Spleen (tissue), 11 donors: Measurements from ENCODE around the gene PKIB. TPM values are rescaled to one million over a fixed set of nuclear protein-coding genes. Genes with fewer than 3 reads are reported as not detected.

Experiments used
- DNase-seq: peaks from one replicate; pipeline ENCODE4 v3.0.0-alpha.2; 2020
- H3K27ac ChIP-seq, 8 donors: fragments of 200-600 bp; sonication (generic) in 7 of 8; 1 replicate in 4 of 8; 2 replicates in 4 of 8; pipeline versions ENCODE4 v1.5.0 to v1.8.0; 2016 to 2021; ENCODE audit warnings: inconsistent platforms in 4 of 8, mild to moderate bottlenecking in 4 of 8, moderate library complexity in 1 of 8
- H3K27me3 ChIP-seq, 7 donors: fragments of 200-600 bp; sonication (generic) in 6 of 7; replicated peaks in 1 of 7; 1 replicate in 4 of 7; 2 replicates in 3 of 7; pipeline versions ENCODE4 v1.5.0 to v1.8.0; 2016 to 2021; ENCODE audit warnings: inconsistent platforms in 3 of 7, mild to moderate bottlenecking in 1 of 7
- H3K36me3 ChIP-seq, 6 donors: fragments of 200-600 bp; sonication (generic) in 5 of 6; 1 replicate in 4 of 6; 2 replicates in 2 of 6; pipeline versions ENCODE4 v1.5.0 to v1.8.0; 2016 to 2021; ENCODE audit warnings: inconsistent platforms in 2 of 6
- H3K4me1 ChIP-seq, 6 donors: fragments of 200-600 bp; sonication (generic) in 5 of 6; 1 replicate in 3 of 6; 2 replicates in 3 of 6; pipeline versions ENCODE4 v1.5.0 to v1.8.0; 2016 to 2021; ENCODE audit warnings: inconsistent platforms in 3 of 6
- H3K4me3 ChIP-seq, 8 donors: fragments of 200-600 bp; sonication (generic) in 7 of 8; 1 replicate in 4 of 8; 2 replicates in 4 of 8; pipeline versions ENCODE4 v1.5.0 to v1.8.0; 2016 to 2021; ENCODE audit warnings: inconsistent platforms in 4 of 8, mild to moderate bottlenecking in 4 of 8, moderate library complexity in 2 of 8
- H3K9me3 ChIP-seq, 8 donors: fragments of 200-600 bp; sonication (generic) in 7 of 8; 1 replicate in 4 of 8; 2 replicates in 4 of 8; pipeline versions ENCODE4 v1.5.0 to v1.8.0; 2016 to 2021; ENCODE audit warnings: inconsistent platforms in 4 of 8
- POLR2A ChIP-seq, 3 donors: fragments of 450-650 bp; IDR thresholded peaks; one replicate each; pipeline ENCODE4 v1.5.1; 2017; ENCODE audit warnings: antibody characterized with exemption in 3 of 3, mild to moderate bottlenecking in 1 of 3
- POLR2AphosphoS5 ChIP-seq, 3 donors: sonication (generic); formaldehyde crosslinking; IDR thresholded peaks; one replicate each; pipeline ENCODE4 v1.5.1; 2017; ENCODE audit warnings: antibody characterized with exemption in 3 of 3
- WGBS, 5 donors: extraction: QIAGEN DNeasy Blood & Tissue Kit in 3 of 5; methylation state at CpG; one replicate each; pipeline versions ENCODE4 v1.1.5 to v1.1.7; 2013 to 2018; 5-methylcytosine and 5-hydroxymethylcytosine counted together
- intact Hi-C: fragments of 100-400 bp; cut with DNase I; formaldehyde crosslinking; loops from one replicate; pipeline ENCODE4 v1.15.0; 2023; ENCODE audit warnings: low total_unique reads
- polyA plus RNA-seq, 3 donors: library from polyadenylated mRNA; stranded (reverse); fragments of 200-250 nt; gene quantifications; one replicate each; pipeline ENCODE4 v1.2.1, GENCODE V29; 2013
- total RNA-seq, 7 donors: library from RNA; depleted of rRNA in 3 of 7; stranded (reverse); fragments of >200 nt in 3 of 7; fragmentation: NEBNext Ultra II Directional in 4 of 7; extraction: Animal tissue kit (Norgen Biotek cat#: 25700) in 4 of 7; gene quantifications; one replicate each; pipeline versions ENCODE4 v1.1.0 to v1.2.1, GENCODE V29; 2016 to 2021
- TF ChIP-seq, protein P1 (sequence below), 11 experiments: fragments of 200-600 bp in 7 of 11; fragments of 450-650 bp in 4 of 11; sonication (generic) in 4 of 11; IDR thresholded peaks in 8 of 11; conservative IDR thresholded peaks in 3 of 11; 1 replicate in 7 of 11; 2 replicates in 4 of 11; pipeline versions ENCODE4 v1.4.0 to v1.8.0; 2016 to 2021; ENCODE audit warnings: antibody characterized with exemption in 11 of 11, inconsistent platforms in 4 of 11, mild to moderate bottlenecking in 1 of 11
- donor health status: healthy with polysubstance abuse.
- donor health status: DM: no; HTN: no; CAD: no; lungs with moderate emphysema.
- donor health status: DM: no; HTN: no; CAD: no.
- donor health status: Bipolar disorder and iron deficiency.
- donor health status: healthy.
- donor health status: DM: no; HTN: no; CAD: no.
- donor health status: DM: yes; HTN: yes; CAD: no.

PKIB gene
- total and polyA plus RNA-seq, 10 donors = 0.85 to 3.0 (median 1.4) TPM; not detected in 2

DNA sequence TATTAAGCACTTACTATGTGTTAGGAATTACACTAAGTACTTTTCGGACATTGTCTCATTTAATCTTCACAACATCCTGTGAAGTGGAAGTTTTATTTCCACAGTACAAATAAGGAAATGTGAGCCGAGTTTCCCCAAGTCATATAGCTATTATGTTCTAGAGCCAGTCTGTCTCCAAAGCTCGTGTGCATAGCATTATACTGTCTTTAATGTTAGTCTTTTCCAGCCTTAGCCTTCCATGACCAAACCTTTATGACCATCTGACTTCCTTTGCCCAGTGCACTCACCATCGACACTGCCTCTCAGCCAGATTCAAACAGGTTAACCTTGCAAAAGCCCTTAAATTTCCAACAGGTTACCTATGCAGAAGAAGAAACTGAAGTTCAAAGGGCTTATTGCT is 55.7 kb downstream of the PKIB start:
- Histone ChIP-seq H3K27ac (no peak overlapping the region), H3K4me3 (no peak overlapping the region), H3K27me3 (no peaks in the 10 kb centered on the region), H3K36me3 (no peaks in the 10 kb centered on the region), H3K9me3 (no peaks in the 10 kb centered on the region), H3K4me1 (no peaks in the 10 kb centered on the region)
- intact Hi-C loops = no loop called here
- WGBS, 5 donors = 78 to 87% (median 82%) methylated on average over 4 of the region's 4 CpGs
- no peak for TF ChIP-seq POLR2A (IDR thresholded peaks at IDR 0.05)
- TF ChIP-seq, protein P1, sequence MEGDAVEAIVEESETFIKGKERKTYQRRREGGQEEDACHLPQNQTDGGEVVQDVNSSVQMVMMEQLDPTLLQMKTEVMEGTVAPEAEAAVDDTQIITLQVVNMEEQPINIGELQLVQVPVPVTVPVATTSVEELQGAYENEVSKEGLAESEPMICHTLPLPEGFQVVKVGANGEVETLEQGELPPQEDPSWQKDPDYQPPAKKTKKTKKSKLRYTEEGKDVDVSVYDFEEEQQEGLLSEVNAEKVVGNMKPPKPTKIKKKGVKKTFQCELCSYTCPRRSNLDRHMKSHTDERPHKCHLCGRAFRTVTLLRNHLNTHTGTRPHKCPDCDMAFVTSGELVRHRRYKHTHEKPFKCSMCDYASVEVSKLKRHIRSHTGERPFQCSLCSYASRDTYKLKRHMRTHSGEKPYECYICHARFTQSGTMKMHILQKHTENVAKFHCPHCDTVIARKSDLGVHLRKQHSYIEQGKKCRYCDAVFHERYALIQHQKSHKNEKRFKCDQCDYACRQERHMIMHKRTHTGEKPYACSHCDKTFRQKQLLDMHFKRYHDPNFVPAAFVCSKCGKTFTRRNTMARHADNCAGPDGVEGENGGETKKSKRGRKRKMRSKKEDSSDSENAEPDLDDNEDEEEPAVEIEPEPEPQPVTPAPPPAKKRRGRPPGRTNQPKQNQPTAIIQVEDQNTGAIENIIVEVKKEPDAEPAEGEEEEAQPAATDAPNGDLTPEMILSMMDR (IDR thresholded peaks at IDR 0.05 in 8 of 11, conservative IDR thresholded peaks at IDR 0.05 in 3 of 11) = no peak
- TF ChIP-seq POLR2AphosphoS5 (IDR thresholded peaks at IDR 0.05) = no peak
- no peak for DNase-seq

DNA sequence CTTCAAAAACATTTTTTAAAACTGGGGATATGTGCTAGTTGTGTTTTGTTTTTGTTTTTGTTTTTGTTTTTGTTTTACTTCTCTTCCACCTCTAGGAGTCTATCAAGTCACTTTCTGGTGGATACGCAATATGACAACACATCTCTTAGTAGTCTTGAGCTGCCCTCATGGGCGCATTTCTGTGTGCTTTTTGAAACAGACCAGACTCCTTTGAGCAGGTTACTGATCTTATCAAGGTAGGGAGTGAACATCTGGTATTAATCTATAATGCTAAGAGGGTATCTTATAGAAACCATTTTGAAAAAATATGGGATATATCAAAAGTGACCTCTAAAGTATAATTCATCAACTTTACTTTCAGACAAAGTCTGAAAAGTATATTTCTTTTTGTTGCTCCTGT is 56.2 kb downstream of the PKIB start:
- intact Hi-C loops = no loop called here
- 86 to 97% (median 91%) methylated on average over 2 of the region's 2 CpGs for WGBS, 5 donors
- H3K36me3 ChIP-seq = no peaks in the 10 kb centered on the region

DNA sequence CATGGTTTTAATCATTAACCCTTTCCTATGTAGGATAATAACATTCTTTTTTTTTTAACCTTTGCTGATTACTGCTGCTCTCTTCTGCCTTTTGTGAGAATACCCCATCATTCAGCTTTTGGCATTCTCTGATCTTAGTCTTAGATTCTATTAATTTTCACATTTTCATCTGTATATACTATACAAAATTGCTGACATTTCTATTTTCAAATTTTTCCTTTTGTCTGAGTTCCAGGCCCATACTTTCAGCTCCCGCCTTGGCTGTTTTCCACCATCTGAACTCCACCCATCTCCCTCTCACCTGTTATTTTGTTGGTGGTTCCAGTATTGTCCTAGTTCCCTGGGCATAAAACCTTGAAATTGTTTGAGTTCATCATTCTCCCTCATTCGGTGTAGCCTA is 59.2 kb downstream of the PKIB start:
- no peaks in the 10 kb centered on the region for H3K9me3 ChIP-seq
- intact Hi-C loops = no loop called here
- H3K4me3 ChIP-seq = no peak overlapping the region
- no peaks in the 10 kb centered on the region for H3K4me1 ChIP-seq
- no peak overlapping the region for H3K27ac ChIP-seq
- no peaks in the 10 kb centered on the region for H3K36me3 ChIP-seq
- DNase-seq = no peak
- 44 to 89% (median 46%) methylated on average over 2 of the region's 2 CpGs for WGBS, 5 donors
- TF ChIP-seq, protein P1 (IDR thresholded peaks at IDR 0.05 in 8 of 11, conservative IDR thresholded peaks at IDR 0.05 in 3 of 11) = no peak
- no peak for TF ChIP-seq POLR2A (IDR thresholded peaks at IDR 0.05)
- TF ChIP-seq POLR2AphosphoS5 (IDR thresholded peaks at IDR 0.05) = no peak
- no peaks in the 10 kb centered on the region for H3K27me3 ChIP-seq

More for the DNA sequence above, 56.2 kb downstream of the PKIB start:
- Histone ChIP-seq H3K4me3 (no peak overlapping the region), H3K27me3 (no peaks in the 10 kb centered on the region), H3K4me1 (no peaks in the 10 kb centered on the region), H3K9me3 (no peaks in the 10 kb centered on the region), H3K27ac (no peak overlapping the region)
- TF ChIP-seq POLR2A (IDR thresholded peaks at IDR 0.05) (no peak), POLR2AphosphoS5 (IDR thresholded peaks at IDR 0.05) (no peak)
- TF ChIP-seq, protein P1 (IDR thresholded peaks at IDR 0.05 in 8 of 11, conservative IDR thresholded peaks at IDR 0.05 in 3 of 11) = no peak
- DNase-seq = no peak

DNA sequence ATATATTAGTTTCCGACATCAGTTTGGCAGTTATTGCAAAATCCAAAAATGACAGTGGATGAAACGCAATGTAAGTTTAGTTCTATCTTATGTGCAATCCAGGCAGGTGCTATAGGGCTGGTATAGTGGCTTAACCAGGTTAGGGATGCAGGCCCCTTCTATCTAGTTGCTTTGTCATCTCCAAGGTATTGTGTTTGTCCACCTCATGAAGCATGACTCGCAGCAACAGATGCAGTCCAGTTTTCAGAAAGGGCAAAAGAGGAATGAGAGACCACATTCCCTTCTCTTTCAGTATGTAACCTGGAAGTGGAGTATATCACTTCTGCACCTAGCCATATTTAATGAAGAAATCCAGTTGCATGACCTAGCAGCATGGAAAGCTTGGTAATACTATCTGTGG is 59.7 kb downstream of the PKIB start:
- no peaks in the 10 kb centered on the region for H3K36me3 ChIP-seq
- 82 to 92% (median 87%) methylated on average over 3 of the region's 3 CpGs for WGBS, 5 donors
- H3K27ac ChIP-seq = no peak overlapping the region
- no peak overlapping the region for H3K4me3 ChIP-seq
- DNase-seq = no peak
- no peak for TF ChIP-seq POLR2A (IDR thresholded peaks at IDR 0.05)
- no peak for TF ChIP-seq POLR2AphosphoS5 (IDR thresholded peaks at IDR 0.05)
- TF ChIP-seq, protein P1 (IDR thresholded peaks at IDR 0.05 in 8 of 11, conservative IDR thresholded peaks at IDR 0.05 in 3 of 11) = no peak
- no peaks in the 10 kb centered on the region for H3K4me1 ChIP-seq
- H3K9me3 ChIP-seq = no peaks in the 10 kb centered on the region
- intact Hi-C loops = no loop called here
- no peaks in the 10 kb centered on the region for H3K27me3 ChIP-seq
